Jurkat, Clone E6-1 (cell line): ENCODE data around the gene NTRK2.

Experiments
- DNase-seq: peaks from one replicate; pipeline ENCODE4 v3.0.0-alpha.2; 2011; ENCODE audit warnings: low read depth, low spot score
- H3K4me3 ChIP-seq: 2 replicates; pipeline ENCODE4 v1.5.1; 2011; ENCODE audit warnings: mild to moderate bottlenecking, low read length, control low read depth, moderate library complexity

The NTRK2 gene

DNA sequence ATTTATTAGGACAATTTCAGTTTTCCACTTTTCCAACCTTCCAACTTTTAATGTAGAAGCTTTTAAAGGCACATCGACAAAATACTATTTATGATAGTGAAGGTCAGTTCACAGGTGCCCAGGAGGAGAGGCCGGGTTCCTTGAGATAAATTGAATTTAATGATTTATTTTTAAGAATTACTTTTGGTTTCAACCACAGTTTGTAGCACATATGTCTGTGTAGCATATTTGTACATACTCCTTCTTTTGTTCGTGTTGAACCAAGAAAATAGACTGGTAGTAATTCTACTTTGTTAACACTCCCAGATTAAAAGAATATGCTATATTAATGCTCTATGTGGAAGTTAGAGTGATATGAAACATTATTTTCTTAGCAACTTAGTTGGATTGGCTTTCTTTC, 46.7 kb downstream of the NTRK2 start:
- no peak overlapping the region for H3K4me3 ChIP-seq
- DNase-seq, result no peak

GRCh38 chr9:84718476-84718875, 48.9 kb downstream of the NTRK2 start:
- no peak for DNase-seq
- no peak overlapping the region for H3K4me3 ChIP-seq

- no peak for DNase-seq
- no peak overlapping the region for H3K4me3 ChIP-seq
Observed at GRCh38 chr9:84722388-84722989, 53.0 kb downstream of the NTRK2 start.

GRCh38 chr9:84723426-84723825, 53.9 kb downstream of the NTRK2 start:
- DNase-seq, result no peak

GRCh38 chr9:84731696-84732095, 62.2 kb downstream of the NTRK2 start:
- DNase-seq, result no peak
- H3K4me3 ChIP-seq, result no peak overlapping the region

More at GRCh38 chr9:84723426-84723825, 53.9 kb downstream of the NTRK2 start:
- H3K4me3 ChIP-seq, result no peak overlapping the region

DNA sequence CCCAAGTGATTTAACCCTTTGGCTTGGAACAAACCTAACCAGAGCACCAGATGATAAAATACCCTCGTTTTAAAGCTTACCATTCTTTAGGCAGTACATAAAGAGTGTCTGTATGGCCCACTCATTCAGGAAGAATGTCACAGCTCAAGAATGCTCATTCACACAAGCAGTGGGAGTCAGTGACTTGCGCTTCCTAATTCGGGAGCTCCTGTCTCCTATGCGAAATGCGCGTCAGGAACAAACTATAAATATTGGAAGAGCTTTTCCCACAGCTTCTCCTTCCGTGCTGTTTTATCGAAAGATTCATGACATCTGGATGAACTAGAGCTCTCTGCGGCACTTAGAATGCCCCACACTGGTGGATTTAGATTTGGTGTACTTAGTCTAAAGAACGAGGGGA, 66.6 kb downstream of the NTRK2 start:
- DNase-seq, result no peak
- H3K4me3 ChIP-seq, result no peak overlapping the region

DNA sequence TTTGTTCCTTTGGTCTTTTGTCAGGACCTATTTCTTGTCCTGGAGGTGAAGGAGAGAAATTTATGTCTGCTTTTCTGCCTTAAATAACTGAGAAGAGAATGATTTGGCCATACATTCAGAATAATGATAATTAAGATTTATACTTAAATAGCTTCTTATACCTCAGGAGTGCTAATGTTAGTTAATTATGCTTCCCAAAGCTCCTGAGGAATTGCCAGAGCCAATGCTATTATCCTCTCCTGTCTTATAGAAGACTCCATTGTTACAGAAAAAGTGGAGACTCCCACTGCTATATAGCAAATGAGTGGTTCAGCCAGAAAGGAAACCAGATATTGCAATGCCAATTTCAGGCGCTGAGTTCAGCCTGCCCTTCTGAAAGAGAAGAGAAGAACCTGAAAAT, 67.0 kb downstream of the NTRK2 start:
- no peak for DNase-seq
- no peak overlapping the region for H3K4me3 ChIP-seq

- H3K4me3 ChIP-seq, result no peak overlapping the region
- DNase-seq, result no peak
Observed at GRCh38 chr9:84738353-84738752, 68.8 kb downstream of the NTRK2 start.

DNA sequence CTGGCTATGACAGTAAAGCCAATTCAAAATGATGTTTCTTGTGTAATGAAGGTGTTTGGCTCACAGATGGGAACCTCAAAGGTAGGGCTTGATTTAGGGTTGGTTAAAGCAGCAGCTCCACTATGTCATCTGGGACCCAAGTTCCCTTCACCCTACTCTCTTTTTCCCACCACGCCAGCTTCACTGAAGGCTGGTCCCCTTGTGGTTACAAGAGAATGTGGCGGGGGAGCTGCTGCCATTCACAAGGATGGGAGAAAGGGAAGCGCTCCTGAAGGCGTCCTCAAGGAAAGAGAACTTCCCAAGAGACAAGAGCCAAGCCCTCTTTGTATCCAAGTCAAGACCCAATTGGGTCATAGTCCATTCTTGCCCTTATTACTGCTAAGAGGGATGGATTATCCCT, 72.7 kb downstream of the NTRK2 start:
- H3K4me3 ChIP-seq, result no peak overlapping the region
- DNase-seq, result no peak

DNA sequence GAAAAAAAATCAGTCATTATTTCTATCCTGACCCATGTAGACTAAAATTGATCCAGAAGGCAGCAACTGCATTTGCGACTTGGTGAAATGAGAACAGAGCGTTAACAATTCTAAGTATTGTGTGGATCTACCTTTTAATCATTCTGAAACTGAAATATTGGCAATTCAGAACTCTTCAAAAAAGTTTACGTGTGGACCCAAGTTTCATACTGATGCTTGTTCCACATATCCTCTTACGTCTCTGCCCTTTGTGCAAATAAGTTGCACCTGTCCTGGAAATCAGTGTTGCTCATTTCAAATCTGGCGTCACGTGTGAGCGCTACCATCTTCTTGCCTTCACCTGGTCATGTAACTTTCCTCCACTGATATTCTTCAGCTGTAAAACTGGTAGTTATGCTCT, 74.7 kb downstream of the NTRK2 start:
- no peak overlapping the region for H3K4me3 ChIP-seq
- no peak for DNase-seq

DNA sequence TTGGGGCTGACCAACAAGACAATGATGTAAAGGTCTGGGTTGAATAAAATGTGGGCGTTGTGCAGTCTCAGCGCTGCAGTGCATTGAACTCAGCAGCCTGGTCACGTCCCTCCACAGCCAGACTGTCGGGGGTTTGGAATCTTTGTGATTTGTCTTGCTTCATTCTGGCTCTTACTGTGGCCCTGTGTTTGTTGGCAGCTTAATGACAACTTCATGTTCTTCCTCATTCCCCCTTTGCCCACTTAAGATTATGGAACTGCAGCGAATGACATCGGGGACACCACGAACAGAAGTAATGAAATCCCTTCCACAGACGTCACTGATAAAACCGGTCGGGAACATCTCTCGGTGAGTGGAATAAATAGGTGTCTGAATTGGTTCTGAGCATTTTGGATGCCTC, 75.2 kb downstream of the NTRK2 start:
- no peak overlapping the region for H3K4me3 ChIP-seq
- DNase-seq, result no peak

- H3K4me3 ChIP-seq, result no peak overlapping the region
- no peak for DNase-seq
Observed at GRCh38 chr9:84748112-84748511, 78.6 kb downstream of the NTRK2 start.

- H3K4me3 ChIP-seq, result no peak overlapping the region
- DNase-seq, result no peak
Observed at GRCh38 chr9:84750152-84750865, 80.8 kb downstream of the NTRK2 start.

DNA sequence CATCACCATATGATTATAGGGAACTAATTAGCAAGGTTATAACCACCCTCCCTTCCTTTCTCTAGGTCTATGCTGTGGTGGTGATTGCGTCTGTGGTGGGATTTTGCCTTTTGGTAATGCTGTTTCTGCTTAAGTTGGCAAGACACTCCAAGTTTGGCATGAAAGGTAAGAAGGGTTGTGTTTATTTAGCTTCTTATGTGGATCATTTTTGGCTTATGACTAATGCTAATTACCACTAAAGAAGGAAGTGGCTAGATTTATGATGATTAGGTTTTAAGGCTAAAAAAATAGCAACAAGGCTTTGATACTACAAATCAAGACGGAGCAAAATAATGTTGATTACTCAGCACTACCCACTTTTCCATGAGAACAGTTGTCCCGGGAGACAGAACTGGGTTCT, 82.4 kb downstream of the NTRK2 start:
- no peak for DNase-seq

DNA sequence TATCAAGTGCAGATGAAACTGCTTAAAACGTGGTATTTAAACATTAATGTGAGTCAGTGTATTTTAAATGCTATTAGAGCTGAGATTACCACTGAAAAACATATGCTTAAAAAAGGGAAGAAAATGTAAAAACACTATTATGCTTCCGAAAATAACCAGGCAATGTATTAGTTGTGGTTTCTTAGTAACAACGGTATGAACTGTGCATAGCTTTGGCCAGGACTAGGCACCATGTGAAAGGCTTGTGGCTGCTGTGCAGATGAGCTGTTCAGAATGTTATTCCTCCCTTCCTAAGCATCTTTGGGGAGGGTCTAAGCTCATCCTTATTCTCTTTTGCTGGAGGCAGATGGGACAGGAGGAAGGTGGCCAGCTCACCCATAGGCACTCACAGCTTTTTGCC, 84.9 kb downstream of the NTRK2 start:
- no peak overlapping the region for H3K4me3 ChIP-seq
- DNase-seq, result no peak

More for the DNA sequence above, 82.4 kb downstream of the NTRK2 start:
- no peak overlapping the region for H3K4me3 ChIP-seq

- no peak for DNase-seq
- H3K4me3 ChIP-seq, result no peak overlapping the region
Observed at GRCh38 chr9:84754881-84755280, 85.4 kb downstream of the NTRK2 start.

- no peak overlapping the region for H3K4me3 ChIP-seq
- DNase-seq, result no peak
Observed at GRCh38 chr9:84755380-84755779, 85.9 kb downstream of the NTRK2 start.

DNA sequence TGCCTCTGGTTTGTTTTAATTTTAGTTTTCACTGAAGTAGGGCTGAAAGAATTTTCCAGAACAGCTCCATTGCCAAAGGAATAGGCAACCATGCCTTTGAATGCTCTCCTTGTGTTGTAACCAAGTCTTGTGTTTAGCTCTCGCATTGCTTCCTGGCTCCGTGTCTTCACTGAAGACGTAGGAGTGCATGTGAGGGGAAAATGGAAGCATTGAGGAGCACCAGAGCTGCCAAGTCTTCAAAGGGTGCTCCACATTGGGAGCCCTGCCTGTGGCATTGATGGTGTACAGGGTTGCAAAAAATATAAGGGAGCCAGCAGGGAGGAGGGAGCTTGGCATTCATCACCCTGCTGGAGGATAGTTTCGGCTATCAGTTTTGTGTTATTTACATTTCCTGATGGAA, 86.6 kb downstream of the NTRK2 start:
- no peak overlapping the region for H3K4me3 ChIP-seq
- no peak for DNase-seq

GRCh38 chr9:84756731-84757130, 87.2 kb downstream of the NTRK2 start:
- no peak for DNase-seq
- H3K4me3 ChIP-seq, result no peak overlapping the region

- no peak for DNase-seq
- no peak overlapping the region for H3K4me3 ChIP-seq
Observed at GRCh38 chr9:84758817-84759216, 89.3 kb downstream of the NTRK2 start.

- H3K4me3 ChIP-seq, result no peak overlapping the region
- no peak for DNase-seq
Observed at GRCh38 chr9:84759300-84759750, 89.8 kb downstream of the NTRK2 start.
